K562 (cell line): ENCODE measurements around the gene ERBB4. TPM values are rescaled to one million over a fixed set of nuclear protein-coding genes. Genes with fewer than 3 reads are reported as not detected.

Source experiments
- ATAC-seq: fragments of 200-7000 bp; cut with Tn5 transposase; 3 replicates; pipeline ENCODE4 v1.9.1; 2020; ENCODE audit warnings: moderate library complexity
- Bru-seq: library from RNA; stranded (reverse); fragments of 400-500 nt; gene quantifications from one replicate; lab custom pipeline; 2021; lab: Mats Ljungman, UMichigan
- BruChase-seq, 2 experiments: library from RNA; stranded (reverse); fragments of 400-500 nt; gene quantifications; one replicate each; lab custom pipeline; 2021; lab: Mats Ljungman, UMichigan
- BruUV-seq: library from RNA; stranded (reverse); fragments of 400-500 nt; replicated peaks from 2 replicates; lab custom pipeline; 2021; lab: Mats Ljungman, UMichigan
- CTCF ChIA-PET: fragments of 300-600 bp; formaldehyde crosslinking; extraction: SDS; loops from one replicate; lab custom pipeline; 2021; ENCODE audit warnings: low intra/inter-chr PET ratio; lab: Yijun Ruan, JAX
- POLR2A ChIA-PET: fragments of 300-600, 350-650 bp; sonication (Branson Sonifier 250); formaldehyde crosslinking; extraction: SDS; loops from one replicate; lab custom pipeline; 2021; ENCODE audit warnings: antibody characterized with exemption, inconsistent platforms; lab: Yijun Ruan, JAX
- DNase-seq, 4 experiments: peaks; one replicate each; pipeline versions ENCODE4 v3.0.0 to v3.0.0-alpha.2; 2011 to 2018; ENCODE audit warnings: low spot score in 3 of 4, mixed read lengths in 3 of 4; ENCODE audit errors: extremely low read depth in 1 of 4
- FAIRE-seq: peaks from 2 replicates; lab custom pipeline; 2011; peaks lifted over from hg19 to GRCh38; lab: Jason Lieb, UNC
- H2AFZ ChIP-seq: 2 replicates; pipeline ENCODE4 v1.6.0; 2011; ENCODE audit warnings: low read depth, low read length, control low read depth, inconsistent platforms
- H3K27ac ChIP-seq: fragments of 200-600 bp; 3 replicates; pipeline ENCODE4 v1.8.0; 2011; ENCODE audit warnings: low read depth, mild to moderate bottlenecking, control low read depth, inconsistent platforms, low read length, moderate library complexity, mixed read lengths; ENCODE audit errors: extremely low read depth
- H3K27me3 ChIP-seq, 2 experiments: fragments of 300-600 bp in 1 of 2; 2 replicates in 1 of 2; 3 replicates in 1 of 2; pipeline versions ENCODE4 v1.6.0 to v1.8.0; 2011; ENCODE audit warnings: inconsistent platforms in 2 of 2, low read length in 2 of 2, mild to moderate bottlenecking in 1 of 2, mixed read lengths in 1 of 2, moderate library complexity in 1 of 2; ENCODE audit not compliant: control insufficient read depth in 2 of 2, insufficient read depth in 2 of 2
- H3K36me3 ChIP-seq: fragments of 300-600 bp; 3 replicates; pipeline ENCODE4 v1.8.0; 2011; ENCODE audit warnings: mild to moderate bottlenecking, low read length, inconsistent platforms; ENCODE audit not compliant: control insufficient read depth, insufficient read depth
- H3K4me1 ChIP-seq, 2 experiments: fragments of 200-600 bp in 1 of 2; replicated peaks in 1 of 2; 2 replicates in 1 of 2; 3 replicates in 1 of 2; pipeline versions ENCODE4 v1.5.1 to v1.8.0; 2011; ENCODE audit warnings: inconsistent platforms in 2 of 2, low read length in 2 of 2, mild to moderate bottlenecking in 1 of 2, mixed read lengths in 1 of 2, moderate library complexity in 1 of 2; ENCODE audit not compliant: control insufficient read depth in 2 of 2, insufficient read depth in 2 of 2
- H3K4me2 ChIP-seq: 2 replicates; pipeline ENCODE4 v1.6.1; 2011; ENCODE audit warnings: low read length, control low read depth, inconsistent platforms, mixed read lengths; ENCODE audit not compliant: insufficient read depth
- H3K4me3 ChIP-seq: fragments of 200-600 bp; sonication (generic), shearing (Covaris generic); 2 replicates; pipeline ENCODE4 v1.5.1; 2016; ENCODE audit warnings: control low read depth, inconsistent platforms
- H3K79me2 ChIP-seq: fragments of 200-600 bp; 3 replicates; pipeline ENCODE4 v1.8.0; 2011; ENCODE audit warnings: low read length, inconsistent platforms; ENCODE audit not compliant: control insufficient read depth, insufficient read depth
- H3K9ac ChIP-seq, 2 experiments: 2 replicates each; pipeline versions ENCODE4 v1.6.0 to v1.6.1; 2011; ENCODE audit warnings: low read depth in 2 of 2, low read length in 2 of 2, control low read depth in 1 of 2, inconsistent platforms in 1 of 2, mild to moderate bottlenecking in 1 of 2, mixed read lengths in 1 of 2; ENCODE audit not compliant: insufficient read depth in 1 of 2
- H3K9me1 ChIP-seq: one replicate; pipeline ENCODE4 v1.6.0; 2011; ENCODE audit warnings: inconsistent platforms, mild to moderate bottlenecking, low read length, moderate library complexity; ENCODE audit not compliant: control insufficient read depth, insufficient read depth
- H3K9me3 ChIP-seq: replicated peaks from 2 replicates; pipeline ENCODE4 v1.5.1; 2011; ENCODE audit warnings: low read depth, low read length, inconsistent platforms; ENCODE audit not compliant: control insufficient read depth, insufficient read depth
- H4K20me1 ChIP-seq: replicated peaks from 2 replicates; pipeline ENCODE4 v1.6.1; 2011; ENCODE audit warnings: low read length, inconsistent platforms, mixed read lengths; ENCODE audit not compliant: control insufficient read depth, insufficient read depth
- ARID3A ChIP-seq: IDR thresholded peaks from 2 replicates; pipeline ENCODE4 v1.6.1; 2012; ENCODE audit warnings: low read depth, low read length, improper control_type of control experiment, borderline replicate concordance
- DMBX1 ChIP-seq: fragments of 250-450 bp; sonication (Bioruptor Pico); IDR thresholded peaks from 2 replicates; pipeline ENCODE4 v1.8.0; 2022; ENCODE audit warnings: inconsistent platforms, mild to moderate bottlenecking, moderate library complexity, borderline replicate concordance
- GATAD2A ChIP-seq: fragments of 450-650 bp; IDR thresholded peaks from 2 replicates; pipeline ENCODE4 v1.6.1; 2017
- KDM4B ChIP-seq, 2 experiments: fragments of 450-650 bp in 1 of 2; sonication (generic) in 1 of 2; IDR thresholded peaks; 2 replicates each; pipeline ENCODE4 v1.6.1; 2016 to 2017; ENCODE audit warnings: borderline replicate concordance in 2 of 2, antibody characterized with exemption in 1 of 2, low read depth in 1 of 2, mild to moderate bottlenecking in 1 of 2
- SIN3A ChIP-seq, 2 experiments: fragments of 150-350 bp in 1 of 2; IDR thresholded peaks; 2 replicates each; pipeline ENCODE4 v1.6.1; 2011 to 2016; ENCODE audit warnings: borderline replicate concordance in 2 of 2, low read depth in 2 of 2, low read length in 2 of 2, mild to moderate bottlenecking in 2 of 2, moderate library complexity in 2 of 2; ENCODE audit not compliant: control insufficient read depth in 1 of 2
- SNIP1 ChIP-seq: fragments of 450-650 bp; IDR thresholded peaks from 2 replicates; pipeline ENCODE4 v1.7.1; 2017; ENCODE audit warnings: low read depth, mild to moderate bottlenecking
- THRA ChIP-seq: fragments of 450-650 bp; IDR thresholded peaks from 2 replicates; pipeline ENCODE4 v1.6.1; 2017; ENCODE audit warnings: mild to moderate bottlenecking, moderate library complexity
- THRAP3 ChIP-seq: fragments of 450-650 bp; IDR thresholded peaks from 2 replicates; pipeline ENCODE4 v1.6.1; 2016; ENCODE audit warnings: mild to moderate bottlenecking, inconsistent platforms, borderline replicate concordance
- ZNF217 ChIP-seq: sonication (generic); formaldehyde crosslinking; IDR thresholded peaks from 2 replicates; pipeline ENCODE4 v1.8.0; 2022; ENCODE audit warnings: mild to moderate bottlenecking, missing genetic modification reagents
- ZNF280B ChIP-seq: fragments of 250-450 bp; sonication (Bioruptor Pico); IDR thresholded peaks from 2 replicates; pipeline ENCODE4 v1.5.1; 2021; ENCODE audit warnings: mild to moderate bottlenecking
- ZNF717 ChIP-seq: fragments of 250-450 bp; sonication (Bioruptor Pico); IDR thresholded peaks from 2 replicates; pipeline ENCODE4 v1.5.0; 2021
- WGBS: fragments of 100-300 bp; shearing (Covaris generic); methylation state at CpG from one replicate; pipeline ENCODE4 v1.1.6; 2016; ENCODE audit warnings: low coverage, mixed read lengths; ENCODE audit not compliant: insufficient coverage; ENCODE audit errors: missing lambda C conversion rate; 5-methylcytosine and 5-hydroxymethylcytosine counted together
- in situ Hi-C: fragments of 300-500 bp; cut with MboI; formaldehyde crosslinking; loops from 4 replicates; pipeline ENCODE4 v1.15.0; 2018; ENCODE audit warnings: inconsistent platforms, mixed read lengths
- intact Hi-C: fragments of 100-400 bp; cut with micrococcal nuclease; formaldehyde crosslinking; loops from 2 replicates; pipeline ENCODE4 v1.14.2; 2022
- long read RNA-seq, 3 experiments: library from polyadenylated mRNA in 2 of 3; library from RNA in 1 of 3; unstranded in 2 of 3; stranded (forward) in 1 of 3; transcript quantifications; one replicate each; pipeline ENCODE4 v2.0.0, GENCODE V29; 2019 to 2022
- polyA minus RNA-seq, 3 experiments: library from RNA; depleted of rRNA, polyadenylated mRNA; stranded (reverse); fragments of >200 nt; gene quantifications; 2 replicates each; pipeline ENCODE4 v1.2.3, GENCODE V29; 2011
- polyA plus RNA-seq, 8 experiments: library from polyadenylated mRNA; depleted of rRNA in 4 of 8; stranded (reverse) in 5 of 8; unstranded in 3 of 8; fragments of >200 nt; fragmentation: Nextera tagmentation in 2 of 8; fragmentation: Illumina TruSeq in 1 of 8; extraction: Ambion mirVana in 2 of 8; extraction: Trizol in 1 of 8; gene quantifications; 2 replicates each; pipeline versions ENCODE4 v1.2.1 to v1.2.3, GENCODE V29; 2011 to 2014; ENCODE audit warnings: inconsistent platforms in 1 of 8, missing spikeins in 1 of 8
- total RNA-seq, 7 experiments: library from RNA; depleted of rRNA in 6 of 7; stranded (reverse); fragments of >200 nt in 6 of 7; fragmentation: Illumina TruSeq in 2 of 7; extraction: Trizol in 2 of 7; gene quantifications; 2 replicates each; pipeline versions ENCODE4 v1.2.1 to v1.2.3, GENCODE V29; 2011 to 2021; ENCODE audit warnings: low replicate concordance in 1 of 7

Gene ERBB4
- not detected in 2 replicates for total RNA-seq (2011; cell fraction: chromatin; rRNA removed; ENCODE audit: low replicate concordance)
- total RNA-seq (2011; cell fraction: nucleolus; rRNA removed) = not detected in 2 replicates
- not detected in 2 replicates for total RNA-seq (2011; cell fraction: nucleoplasm; rRNA removed)
- not detected in 2 replicates for total RNA-seq (2014; rRNA removed)
- total RNA-seq (2014; rRNA removed; fragmentation: Illumina TruSeq; extraction: Trizol) = not detected in 2 replicates
- total RNA-seq (2015; rRNA removed; fragmentation: Illumina TruSeq; extraction: Trizol) = not detected in 2 replicates
- not detected in 2 replicates for total RNA-seq (2021)
- polyA plus RNA-seq (2011; rRNA removed) = not detected in 2 replicates
- polyA plus RNA-seq (2011; cell fraction: cytosol; rRNA removed) = not detected in 2 replicates
- polyA plus RNA-seq (2011; cell fraction: nucleus; rRNA removed) = not detected in 2 replicates
- polyA plus RNA-seq (2012) = not detected in 2 replicates
- not detected in 2 replicates for polyA plus RNA-seq (2014; fragmentation: Illumina TruSeq; extraction: Trizol)
- polyA plus RNA-seq (2014; fragmentation: Nextera tagmentation; extraction: Ambion mirVana) = not detected
- not detected in 2 replicates for polyA plus RNA-seq (2014; rRNA removed)
- polyA minus RNA-seq (2011; rRNA and poly(A)+ RNA removed) = not detected in 2 replicates
- polyA minus RNA-seq (2011; cell fraction: cytosol; rRNA and poly(A)+ RNA removed) = not detected in 2 replicates
- polyA minus RNA-seq (2011; cell fraction: nucleus; rRNA and poly(A)+ RNA removed) = not detected in 2 replicates
- Bru-seq, nascent RNA = percentile 2 among the genes with signal in this experiment
- BruChase-seq, experiment 1, labeled RNA remaining after a 2-hour chase = percentile 1 among the genes with signal in this experiment
- percentile 1 among the genes with signal in this experiment for BruChase-seq, experiment 2, labeled RNA remaining after a 6-hour chase
- long read RNA-seq, experiment 1 = 0 reads
- long read RNA-seq, experiment 2 = 0 reads
- long read RNA-seq, experiment 3 = 0 reads

GRCh38 chr2:212538305-212539071 lies at the start of gene ERBB4:
TSS of gene ERBB4 (minus strand) at chr2:212538802. CDS start at chr2:212538530, 272 bp downstream.
- BruUV-seq = no TSS peak
- Histone ChIP-seq H3K27me3 (no peaks in the 10 kb centered on the region), H4K20me1 (no peaks in the 10 kb centered on the region), H3K4me1 (no peaks in the 10 kb centered on the region; a peak in 1 of 5 replicates), H2AFZ (no peak within 1 kb of the TSS), H3K4me3 (no peak within 1 kb of the TSS)
- WGBS = 10% methylated on average over 11 of the region's 69 CpGs
- no peak for ATAC-seq
- TF ChIP-seq THRAP3 (no peak), SNIP1 (no peak), ARID3A (no peak), ZNF717 (CRISPR knock-in tag) (no peak), THRA (no peak), ZNF217 (CRISPR knock-in tag) (no peak), ZNF280B (CRISPR knock-in tag) (no peak), GATAD2A (no peak), SIN3A (IDR thresholded peaks at IDR 0.05; ENCODE audit: borderline replicate concordance in 2 of 2, control insufficient read depth in 1 of 2, low read depth in 2 of 2, low read length in 2 of 2) (no peak), KDM4B (IDR thresholded peaks at IDR 0.05; ENCODE audit: borderline replicate concordance in 2 of 2, low read depth in 1 of 2) (no peak), DMBX1 (CRISPR knock-in tag) (no peak)
- TF ChIP-seq, all 486 proteins: peak for 0
- Histone ChIP-seq H3K9me3 (no peaks in the 10 kb centered on the region), H3K79me2 (no peaks in the 10 kb centered on the region), H3K4me2 (no peak within 1 kb of the TSS), H3K36me3 (no peaks in the 10 kb centered on the region), H3K9me1 (no peaks in the 10 kb centered on the region), H3K27ac (no peak within 1 kb of the TSS), H3K9ac (no peak within 1 kb of the TSS)
- DNase-seq (no peak), FAIRE-seq (no peak)
- intact Hi-C loops = no loop called here
- in situ Hi-C loops = no loop called here
- ChIA-PET CTCF (no interaction called here), POLR2A (no interaction called here)
